Upper lobe of right lung (tissue), 1 donor: Measurements from ENCODE around the gene GLYR1. TPM values are rescaled to one million over a fixed set of nuclear protein-coding genes. Genes with fewer than 3 reads are reported as not detected.
A peak's percentile ranks its signal among the peaks of the same experiment; 100 is the strongest.

ENCODE experiments used
- ATAC-seq: fragments of 200-7000 bp; cut with Tn5 transposase; one replicate; pipeline ENCODE4 v1.9.1; 2020; ENCODE audit warnings: mild to moderate bottlenecking, moderate library complexity
- DNase-seq: peaks from one replicate; pipeline ENCODE4 v3.0.0-alpha.2; 2020
- H3K27ac ChIP-seq: fragments of 200-600 bp; one replicate; pipeline ENCODE4 v1.8.0; 2022
- H3K27me3 ChIP-seq: fragments of 200-600 bp; one replicate; pipeline ENCODE4 v1.8.0; 2022; ENCODE audit warnings: mild to moderate bottlenecking
- H3K36me3 ChIP-seq: fragments of 200-600 bp; one replicate; pipeline ENCODE4 v1.8.0; 2022
- H3K4me1 ChIP-seq: fragments of 200-600 bp; one replicate; pipeline ENCODE4 v1.8.0; 2022
- H3K4me3 ChIP-seq: fragments of 200-600 bp; one replicate; pipeline ENCODE4 v1.8.0; 2022; ENCODE audit warnings: mild to moderate bottlenecking
- H3K9me3 ChIP-seq: fragments of 200-600 bp; one replicate; pipeline ENCODE4 v1.8.0; 2022
- intact Hi-C: fragments of 100-400 bp; cut with DNase I; formaldehyde crosslinking; loops from one replicate; pipeline ENCODE4 v1.11.0; 2022
- total RNA-seq: library from RNA; stranded (reverse); fragmentation: NEBNext Ultra II Directional; extraction: Animal tissue kit (Norgen Biotek cat#: 25700); gene quantifications from one replicate; pipeline ENCODE4 v1.2.1, GENCODE V29; 2021
- TF ChIP-seq, protein P1 (sequence below): fragments of 200-600 bp; IDR thresholded peaks from one replicate; pipeline ENCODE4 v1.8.0; 2022; ENCODE audit warnings: antibody characterized with exemption
- donor health status: DM: no; HTN: yes; CAD: no; lungs with severe emphysema.

GLYR1 gene
- total RNA-seq, 1 donor from 2014 or later, result 85.7 TPM

DNA sequence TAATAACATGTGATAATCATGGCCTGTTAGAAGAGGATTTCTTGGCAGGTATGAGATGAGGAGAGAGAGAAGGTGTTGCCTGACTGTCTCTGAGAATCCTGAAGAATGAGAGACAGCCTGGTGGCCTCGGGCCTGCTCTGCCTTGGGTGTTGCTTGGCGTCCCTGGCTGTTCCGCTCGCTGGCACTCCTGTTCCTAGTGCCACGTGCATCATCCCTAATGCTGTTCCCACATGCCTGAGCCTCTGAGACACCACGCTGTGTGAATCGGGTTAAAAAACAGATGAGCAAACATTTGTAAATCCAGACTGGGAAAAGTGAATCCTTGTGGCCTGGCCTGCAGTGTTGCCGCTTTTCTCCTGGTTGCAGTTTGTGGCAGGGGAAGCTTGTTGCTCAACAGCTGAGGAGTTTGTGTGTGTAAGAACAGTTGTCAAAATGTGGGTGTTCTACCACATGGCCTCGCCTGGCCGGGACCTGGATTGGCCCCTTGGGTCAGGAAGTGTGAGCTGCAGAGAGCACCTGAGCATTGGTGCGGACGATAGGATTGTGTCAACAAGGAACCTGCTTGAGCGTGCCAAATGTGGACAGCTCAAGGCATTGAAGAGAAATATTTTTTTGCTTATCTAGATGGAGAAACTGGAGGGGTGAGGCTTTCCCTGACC lies 22.2 kb upstream of the GLYR1 start:
- H3K9me3 ChIP-seq, result no peaks in the 10 kb centered on the region
- H3K27ac ChIP-seq, result no peak overlapping the region
- TF ChIP-seq, protein P1, sequence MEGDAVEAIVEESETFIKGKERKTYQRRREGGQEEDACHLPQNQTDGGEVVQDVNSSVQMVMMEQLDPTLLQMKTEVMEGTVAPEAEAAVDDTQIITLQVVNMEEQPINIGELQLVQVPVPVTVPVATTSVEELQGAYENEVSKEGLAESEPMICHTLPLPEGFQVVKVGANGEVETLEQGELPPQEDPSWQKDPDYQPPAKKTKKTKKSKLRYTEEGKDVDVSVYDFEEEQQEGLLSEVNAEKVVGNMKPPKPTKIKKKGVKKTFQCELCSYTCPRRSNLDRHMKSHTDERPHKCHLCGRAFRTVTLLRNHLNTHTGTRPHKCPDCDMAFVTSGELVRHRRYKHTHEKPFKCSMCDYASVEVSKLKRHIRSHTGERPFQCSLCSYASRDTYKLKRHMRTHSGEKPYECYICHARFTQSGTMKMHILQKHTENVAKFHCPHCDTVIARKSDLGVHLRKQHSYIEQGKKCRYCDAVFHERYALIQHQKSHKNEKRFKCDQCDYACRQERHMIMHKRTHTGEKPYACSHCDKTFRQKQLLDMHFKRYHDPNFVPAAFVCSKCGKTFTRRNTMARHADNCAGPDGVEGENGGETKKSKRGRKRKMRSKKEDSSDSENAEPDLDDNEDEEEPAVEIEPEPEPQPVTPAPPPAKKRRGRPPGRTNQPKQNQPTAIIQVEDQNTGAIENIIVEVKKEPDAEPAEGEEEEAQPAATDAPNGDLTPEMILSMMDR, result no peak
- DNase-seq (no peak), ATAC-seq (peak; percentile 70)
- no peaks in the 10 kb centered on the region for H3K27me3 ChIP-seq
- peaks cover 65% of the 10 kb centered on the region for H3K36me3 ChIP-seq
- intact Hi-C loops, result no loop called here
- peaks cover 8% of the 10 kb centered on the region for H3K4me1 ChIP-seq
- H3K4me3 ChIP-seq, result no peak overlapping the region

DNA sequence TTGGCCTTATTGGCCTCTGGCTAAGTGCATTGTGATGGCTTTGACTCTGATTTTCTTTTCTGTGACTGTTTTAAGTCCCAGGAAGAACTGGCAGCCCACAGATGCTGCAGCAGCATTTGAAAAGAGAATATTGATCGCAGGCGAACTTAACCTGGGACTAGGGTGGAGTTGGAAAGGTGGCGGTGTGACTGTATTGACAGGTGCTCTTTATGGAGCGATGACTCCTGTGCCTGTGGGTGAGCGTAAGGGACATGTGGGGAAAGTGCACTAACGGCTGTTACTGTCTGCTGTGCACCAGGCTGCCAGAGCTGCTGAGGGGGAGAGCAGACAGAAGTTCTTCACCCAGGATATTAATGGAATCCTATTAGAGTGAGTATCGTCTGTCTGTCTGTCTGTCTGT lies 21.4 kb upstream of the GLYR1 start:
- Histone ChIP-seq H3K4me3 (no peak overlapping the region), H3K27me3 (no peaks in the 10 kb centered on the region), H3K36me3 (peaks cover 61% of the 10 kb centered on the region), H3K27ac (no peak overlapping the region), H3K4me1 (peaks cover 14% of the 10 kb centered on the region), H3K9me3 (no peaks in the 10 kb centered on the region)
- TF ChIP-seq, protein P1, result no peak
- no peak for DNase-seq
- intact Hi-C loops, result no loop called here
- no peak for ATAC-seq

DNA sequence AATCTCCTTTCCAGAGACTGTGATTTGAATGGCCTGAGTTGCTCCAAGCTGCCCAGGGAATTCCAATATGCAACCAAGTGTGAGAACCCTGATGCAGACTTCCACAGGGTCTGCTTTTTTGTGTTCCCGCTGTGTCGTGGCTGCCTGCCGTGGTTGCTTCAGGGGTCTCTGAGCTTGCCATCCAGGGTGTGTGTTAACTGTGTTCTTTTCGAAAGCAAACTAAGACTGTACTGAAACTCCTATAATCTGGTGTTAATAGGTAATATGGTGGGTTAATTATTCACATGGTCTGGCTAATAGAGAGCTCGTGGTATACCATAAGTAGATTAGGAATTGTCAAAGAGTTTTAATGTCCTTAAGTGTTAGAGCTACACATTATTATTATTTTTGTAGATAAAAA lies 20.9 kb upstream of the GLYR1 start:
- intact Hi-C loops, result no loop called here
- DNase-seq (no peak), ATAC-seq (no peak)
- Histone ChIP-seq H3K27ac (no peak overlapping the region), H3K4me1 (peaks cover 14% of the 10 kb centered on the region), H3K4me3 (no peak overlapping the region), H3K9me3 (no peaks in the 10 kb centered on the region), H3K27me3 (no peaks in the 10 kb centered on the region), H3K36me3 (peaks cover 61% of the 10 kb centered on the region)
- TF ChIP-seq, protein P1, result no peak

DNA sequence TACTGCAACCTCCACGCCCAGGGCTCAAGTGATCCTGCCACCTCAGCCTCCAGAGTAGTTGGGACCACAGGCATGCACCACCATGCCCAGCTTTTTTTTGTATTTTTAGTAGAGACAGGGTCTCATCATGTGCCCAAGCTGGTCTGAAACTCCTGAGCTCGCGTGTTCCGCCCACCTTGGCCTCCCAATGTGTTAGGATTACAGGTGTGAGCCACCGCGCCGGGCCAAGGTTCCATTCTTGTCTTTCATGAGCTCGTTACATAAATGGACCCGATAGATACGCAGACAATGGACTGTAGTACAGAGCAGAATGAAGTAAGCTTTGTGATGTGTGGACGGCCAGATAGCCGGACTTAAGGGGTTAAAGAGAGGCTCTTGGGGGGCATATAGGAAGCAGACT lies 19.5 kb upstream of the GLYR1 start:
- TF ChIP-seq, protein P1, result no peak

DNA sequence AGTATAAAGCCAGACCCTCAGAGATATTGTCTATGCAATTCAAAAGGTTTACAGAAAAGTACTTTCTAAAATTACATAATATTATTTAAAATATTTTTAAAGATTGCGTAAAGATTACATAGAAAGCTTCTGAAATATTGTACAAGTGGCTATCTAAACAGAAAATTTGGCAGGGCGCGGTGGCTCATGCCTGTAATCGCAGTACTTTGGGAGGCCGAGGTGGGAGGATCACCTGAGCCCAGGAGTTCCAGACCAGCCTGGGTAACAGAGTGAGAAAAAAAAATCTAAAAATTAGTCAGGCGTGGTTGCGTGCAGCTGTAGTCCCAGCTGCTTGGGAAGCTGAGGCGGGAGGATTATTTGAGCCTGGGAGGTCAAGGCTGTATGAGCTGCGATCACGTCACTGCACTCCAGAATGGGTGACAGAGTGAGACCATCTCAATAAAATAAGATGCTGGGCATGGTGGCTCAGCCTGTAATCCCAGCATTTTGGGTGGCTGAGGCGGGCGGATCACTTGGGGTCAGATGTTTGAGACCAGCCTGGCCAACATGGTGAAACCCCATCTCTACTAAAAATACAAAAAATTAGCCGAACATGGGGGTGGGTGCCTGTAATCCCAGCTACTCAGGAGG lies 18.3 kb upstream of the GLYR1 start:
- H3K27me3 ChIP-seq, result no peaks in the 10 kb centered on the region
- H3K4me3 ChIP-seq, result no peak overlapping the region
- H3K36me3 ChIP-seq, result peaks cover 61% of the 10 kb centered on the region
- intact Hi-C loops, result no loop called here
- H3K4me1 ChIP-seq, result peaks cover 18% of the 10 kb centered on the region
- DNase-seq (no peak), ATAC-seq (no peak)
- TF ChIP-seq, protein P1, result no peak
- no peak overlapping the region for H3K27ac ChIP-seq
- H3K9me3 ChIP-seq, result no peaks in the 10 kb centered on the region

More for the DNA sequence above, 19.5 kb upstream of the GLYR1 start:
- H3K4me3 ChIP-seq, result no peak overlapping the region
- H3K9me3 ChIP-seq, result no peaks in the 10 kb centered on the region
- no peak overlapping the region for H3K27ac ChIP-seq
- ATAC-seq (no peak), DNase-seq (no peak)
- intact Hi-C loops, result no loop called here
- H3K4me1 ChIP-seq, result peaks cover 18% of the 10 kb centered on the region
- H3K36me3 ChIP-seq, result peaks cover 61% of the 10 kb centered on the region
- H3K27me3 ChIP-seq, result no peaks in the 10 kb centered on the region
